ENCODE results near the gene PMEPA1.

PMEPA1 gene

DNA sequence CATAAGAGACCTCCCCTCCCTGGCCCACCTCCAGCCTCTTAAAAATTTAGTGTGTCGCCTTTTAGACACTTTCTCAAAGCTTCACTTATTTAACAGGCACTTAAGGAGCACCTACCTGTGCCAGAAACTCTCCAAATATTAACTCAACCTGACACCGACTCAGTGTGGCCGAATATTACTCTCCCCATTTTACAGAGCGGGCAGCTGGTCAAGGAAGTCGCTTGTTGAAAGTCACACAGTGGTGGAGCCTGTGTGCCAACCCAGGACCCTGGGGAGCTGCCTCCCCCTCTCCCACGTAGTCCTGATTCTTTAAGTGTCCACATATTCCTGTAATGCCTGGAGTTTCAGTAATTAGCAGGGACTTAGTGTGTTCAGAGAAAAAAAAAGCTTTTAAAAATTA, 1.0 kb upstream of the PMEPA1 start:
- DNase-seq = no peak

GRCh38 chr20:57708694-57709673, 831 bp downstream of the PMEPA1 start:
- DNase-seq = peak; percentile 31

DNA sequence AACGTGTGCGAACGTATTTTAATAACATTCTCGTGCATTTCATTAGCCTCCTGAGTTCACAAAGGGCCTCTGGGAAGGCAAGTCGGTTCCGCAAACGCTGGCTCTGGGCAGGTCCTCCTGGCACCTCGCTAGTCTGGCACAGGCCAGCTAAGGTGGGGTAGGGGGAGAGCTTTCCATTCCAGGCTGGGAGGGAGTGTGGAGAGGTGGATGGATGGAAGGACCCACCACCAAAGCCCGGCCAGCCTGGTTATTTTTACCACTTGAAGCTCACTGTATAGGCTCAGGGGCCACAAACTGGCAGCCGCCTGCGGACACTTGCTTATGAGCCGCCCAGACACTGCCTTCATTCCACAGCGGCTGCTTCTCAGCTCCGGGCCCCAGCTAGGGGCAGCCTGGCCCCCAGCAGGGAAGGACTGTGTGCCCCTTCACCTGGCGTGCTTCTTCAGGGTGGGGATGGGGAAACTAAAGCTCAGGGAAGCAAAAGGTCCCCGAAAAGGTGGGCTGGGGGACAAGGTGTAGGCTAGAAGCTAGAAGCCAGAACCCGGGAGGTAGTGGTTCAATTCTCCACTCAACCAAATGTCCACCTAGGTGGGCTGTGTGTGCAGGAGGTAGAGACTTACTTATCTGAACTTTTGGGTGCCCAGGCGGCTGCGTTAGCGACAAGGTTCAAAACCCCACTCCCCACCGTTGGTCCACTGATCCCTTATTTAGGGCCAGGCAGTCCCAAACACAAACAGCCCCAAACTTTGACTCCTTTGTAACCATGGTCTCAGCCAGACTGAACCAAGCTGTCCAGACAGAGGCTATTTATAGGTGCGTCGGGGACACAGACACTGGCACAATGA, 1.7 kb downstream of the PMEPA1 start:
- no peak for DNase-seq

- DNase-seq = no peak
These were observed 2.5 kb downstream of the PMEPA1 start for GRCh38 chr20:57707320-57707719.

- no peak for DNase-seq
These were observed 4.5 kb downstream of the PMEPA1 start for GRCh38 chr20:57705127-57705899.

GRCh38 chr20:57704245-57704644, 5.6 kb downstream of the PMEPA1 start:
- DNase-seq = no peak

GRCh38 chr20:57703013-57703412, 6.8 kb downstream of the PMEPA1 start:
- DNase-seq = no peak

DNA sequence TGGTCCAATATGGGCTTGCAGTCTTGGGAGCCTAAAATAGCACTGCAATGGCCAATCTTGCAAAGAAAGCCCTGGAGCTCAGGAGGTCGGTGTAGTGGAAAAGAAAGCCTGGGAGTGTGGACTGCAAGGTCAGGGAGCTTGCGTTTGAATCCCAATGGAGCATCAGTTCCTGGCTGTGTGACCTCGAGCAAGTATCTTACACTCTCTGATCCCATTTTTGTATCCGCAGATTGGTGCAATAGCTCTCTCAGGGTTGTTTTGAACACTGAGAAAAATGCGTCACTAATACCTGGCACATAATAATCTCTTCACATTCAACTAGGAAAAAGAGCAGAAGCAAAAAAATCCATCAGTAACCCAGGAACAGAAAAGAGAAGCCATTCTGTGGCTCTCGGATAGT, 7.3 kb downstream of the PMEPA1 start:
- DNase-seq = no peak

DNA sequence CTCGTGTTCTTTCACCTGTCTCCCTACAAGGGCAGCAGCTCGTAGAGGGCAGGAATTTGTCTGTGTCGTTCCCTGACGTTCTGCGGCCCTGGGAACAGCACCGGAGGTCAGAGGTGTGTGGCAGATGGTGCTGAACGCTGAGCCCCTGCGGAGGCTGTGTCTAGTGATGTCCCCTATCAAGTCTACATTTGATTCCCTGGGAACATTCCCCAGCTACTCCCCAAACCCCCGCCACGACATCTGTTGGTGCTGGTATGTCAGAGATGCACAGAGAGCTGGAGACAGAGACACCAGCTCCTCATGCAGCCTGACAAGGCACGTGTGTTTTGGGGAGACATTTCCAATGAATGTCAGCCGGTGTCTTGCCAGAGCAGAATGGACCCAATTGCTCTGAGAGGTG, 7.7 kb downstream of the PMEPA1 start:
- DNase-seq = no peak

DNA sequence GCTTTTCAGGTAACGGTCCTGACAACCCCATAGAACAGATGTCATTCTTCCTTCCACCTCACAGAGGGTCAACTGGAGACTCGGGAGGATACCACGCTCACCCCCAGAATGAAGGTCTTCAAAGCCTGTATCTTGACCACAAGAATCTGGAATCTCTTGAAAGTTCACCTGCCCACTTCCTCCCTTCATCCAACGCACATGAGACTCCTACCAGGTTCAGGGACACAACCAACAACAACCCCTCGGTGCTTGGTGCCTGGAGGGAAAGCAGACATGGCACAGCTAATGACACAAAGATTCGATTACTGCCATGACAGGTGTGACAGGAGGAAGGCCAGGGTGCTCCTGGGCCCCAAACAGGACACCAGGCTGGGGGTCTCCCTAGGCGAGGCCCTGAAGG, 8.2 kb downstream of the PMEPA1 start:
- no peak for DNase-seq

DNA sequence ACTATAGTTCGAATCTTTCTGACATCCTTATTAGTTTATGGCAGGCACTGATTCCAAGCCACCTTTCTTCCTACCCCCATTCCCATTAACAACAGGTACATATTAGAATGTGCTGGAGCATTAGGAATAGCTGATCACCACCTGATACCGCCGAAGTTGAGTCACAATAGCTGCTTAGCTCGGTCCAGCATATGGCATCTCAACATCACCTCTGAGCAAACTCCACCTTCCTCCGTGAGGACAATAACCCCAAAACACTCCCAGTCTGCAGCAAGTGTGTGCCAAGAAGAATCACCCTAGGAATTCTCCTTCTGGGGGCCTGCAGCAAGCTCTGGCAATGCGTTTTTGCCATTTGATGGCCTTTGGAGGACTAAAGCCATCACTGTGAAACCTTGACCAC, 8.7 kb downstream of the PMEPA1 start:
- DNase-seq = no peak

DNA sequence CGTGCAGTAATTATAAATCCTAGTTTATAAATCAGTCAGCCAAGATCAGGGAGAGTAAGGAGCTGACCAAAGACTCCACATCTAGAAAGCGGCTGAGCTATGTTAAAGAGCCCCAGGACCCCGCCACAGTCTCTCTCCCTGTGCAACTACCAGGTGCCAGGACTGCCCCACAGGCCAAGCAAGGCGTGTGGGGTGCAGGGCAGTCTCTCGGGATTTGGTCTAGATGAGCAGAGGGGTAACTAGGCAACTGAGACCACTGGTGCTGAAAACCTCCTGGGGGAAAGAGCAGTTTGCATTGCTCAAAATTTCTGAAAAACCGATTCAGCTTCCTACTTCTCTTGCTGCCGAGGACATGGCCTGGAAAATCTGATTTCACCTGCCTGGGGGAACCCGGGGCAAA, 10.4 kb downstream of the PMEPA1 start:
- DNase-seq = no peak

DNA sequence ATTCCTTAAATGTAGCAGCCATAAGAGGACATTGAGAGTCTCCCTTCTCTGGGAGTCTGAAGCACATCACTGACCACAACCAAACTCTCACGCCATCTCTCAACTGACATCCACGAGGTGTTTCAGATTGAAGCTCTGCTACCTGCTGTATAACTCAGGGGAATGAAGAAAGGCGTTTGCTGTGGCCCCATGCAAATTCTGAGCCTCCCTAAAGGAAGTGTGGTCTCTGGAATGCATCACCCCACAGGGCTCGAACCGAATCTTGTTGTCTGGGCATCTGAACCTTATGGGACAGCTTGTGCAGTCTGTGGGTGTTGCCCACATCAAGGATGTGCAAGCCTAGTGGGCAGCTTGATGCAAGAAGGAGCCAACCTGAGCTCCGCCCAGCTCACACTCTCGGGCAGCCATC, 10.9 kb downstream of the PMEPA1 start:
- no peak for DNase-seq

DNA sequence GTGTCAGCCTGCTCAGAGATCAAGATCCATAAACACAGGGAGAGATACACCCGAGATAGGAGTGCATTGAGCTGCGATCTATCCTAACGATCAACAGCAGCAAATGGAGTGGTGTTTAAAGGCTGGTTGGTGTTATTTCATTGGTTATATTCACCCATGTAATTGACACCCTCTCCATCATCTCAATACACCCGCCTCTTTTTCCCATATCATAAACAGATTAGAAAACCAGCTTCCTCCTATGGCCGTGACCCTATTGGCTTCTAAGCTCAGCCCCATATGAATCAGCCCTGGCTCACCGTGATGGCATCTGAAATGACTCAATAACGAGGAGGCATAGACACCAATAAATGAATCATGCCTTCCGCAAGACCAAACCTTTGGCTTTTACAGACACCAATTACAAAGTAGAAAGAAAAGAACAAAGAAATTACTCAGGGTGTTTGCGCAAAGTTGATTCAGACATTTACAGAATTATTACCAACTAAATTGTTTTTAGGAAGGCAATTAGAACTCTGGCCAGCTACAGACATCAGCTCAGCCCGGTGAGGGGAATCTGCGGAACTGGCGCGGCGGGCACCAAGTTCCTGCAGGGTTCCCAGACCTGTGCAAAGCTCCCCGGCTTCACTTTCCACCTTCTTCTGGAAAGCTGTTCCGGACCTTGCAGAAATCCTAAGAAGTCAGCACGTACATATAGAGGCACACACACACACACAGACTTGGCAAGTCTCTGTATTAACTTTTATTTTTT, 11.5 kb downstream of the PMEPA1 start:
- no peak for DNase-seq

DNA sequence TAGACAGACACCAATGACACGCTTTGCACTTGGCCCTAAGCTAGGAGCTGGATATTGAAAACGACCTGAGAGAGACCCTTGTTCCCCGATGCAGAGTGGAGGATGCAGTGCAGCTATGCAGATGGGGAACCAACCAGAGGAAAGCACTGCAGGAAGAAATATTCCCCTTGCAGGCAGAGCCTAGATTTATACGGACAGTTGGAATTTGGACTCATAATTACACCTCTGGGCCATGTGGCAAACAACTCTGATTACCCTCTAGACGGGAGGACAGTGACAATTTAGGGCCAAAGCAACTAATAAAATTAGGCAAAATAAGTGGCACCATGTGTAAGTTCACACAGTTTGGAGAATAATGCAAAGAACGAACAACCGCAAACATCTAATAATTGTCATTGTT, 12.3 kb downstream of the PMEPA1 start:
- DNase-seq = no peak

DNA sequence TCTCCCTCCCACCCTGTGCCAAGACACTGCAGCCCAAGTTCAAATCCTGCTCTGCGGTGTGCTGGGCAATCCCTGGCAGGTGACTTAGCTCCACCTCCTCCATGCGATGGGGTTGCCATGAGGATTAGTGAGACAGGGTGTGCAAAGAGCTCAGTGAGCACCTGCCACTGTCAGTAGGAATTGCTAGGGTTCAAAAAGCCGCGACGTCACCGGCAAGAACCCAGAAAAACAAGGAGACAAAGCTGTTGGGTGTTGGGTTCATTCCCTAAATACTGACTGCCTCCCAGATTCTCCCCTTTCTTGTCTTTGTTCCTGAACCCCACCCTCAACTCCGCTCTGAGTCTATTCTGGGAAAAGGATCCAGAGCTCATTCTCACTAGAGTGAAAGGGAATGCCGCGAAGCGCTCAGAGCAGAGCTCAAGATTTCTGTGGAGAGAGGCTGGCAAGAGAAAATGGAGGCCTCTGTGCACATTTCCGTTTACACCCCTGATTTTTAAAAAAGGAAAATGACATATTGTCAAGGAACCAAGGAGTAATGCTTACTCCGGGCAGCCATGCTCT, 13.3 kb downstream of the PMEPA1 start:
- DNase-seq = no peak

DNA sequence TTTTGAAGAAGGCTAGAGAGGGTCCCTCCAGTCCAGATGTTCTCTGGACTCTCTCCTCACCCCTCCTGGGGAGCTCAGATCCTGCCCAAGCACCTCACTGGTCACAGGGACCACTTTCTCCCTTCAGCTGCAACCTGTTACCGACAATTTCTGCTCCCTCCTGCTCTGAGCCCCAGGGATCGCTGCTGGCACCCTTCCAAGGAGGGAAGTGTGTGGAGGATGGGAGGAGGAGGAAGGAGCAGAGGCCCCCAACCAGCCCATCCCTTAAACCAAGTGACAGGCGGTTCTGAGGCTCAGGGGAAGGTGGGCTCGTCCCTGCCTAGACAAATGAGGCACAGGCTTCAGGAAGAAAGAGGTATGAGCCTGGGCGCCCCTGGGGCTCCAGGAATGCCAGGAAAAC, 13.9 kb downstream of the PMEPA1 start:
- DNase-seq = no peak

DNA sequence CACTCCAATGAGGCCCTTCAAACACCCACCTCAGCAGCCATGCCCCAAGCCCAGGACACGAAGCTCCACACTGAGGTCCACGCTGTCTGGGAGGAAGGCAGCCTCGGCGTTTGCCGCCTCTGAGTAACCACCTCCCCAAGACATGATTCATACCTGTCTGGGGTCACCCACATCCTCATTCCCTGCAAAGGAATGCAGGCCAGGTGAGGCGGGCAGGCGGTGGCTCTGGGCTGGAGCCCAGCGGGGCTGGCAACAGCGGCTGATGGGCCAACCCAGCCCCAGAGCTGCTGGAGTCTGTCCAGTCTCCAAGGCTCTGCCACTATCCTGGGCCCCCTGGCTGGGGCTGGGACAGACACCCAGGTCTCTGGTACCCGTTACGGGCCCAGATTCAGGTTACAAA, 14.8 kb downstream of the PMEPA1 start:
- DNase-seq = no peak

DNA sequence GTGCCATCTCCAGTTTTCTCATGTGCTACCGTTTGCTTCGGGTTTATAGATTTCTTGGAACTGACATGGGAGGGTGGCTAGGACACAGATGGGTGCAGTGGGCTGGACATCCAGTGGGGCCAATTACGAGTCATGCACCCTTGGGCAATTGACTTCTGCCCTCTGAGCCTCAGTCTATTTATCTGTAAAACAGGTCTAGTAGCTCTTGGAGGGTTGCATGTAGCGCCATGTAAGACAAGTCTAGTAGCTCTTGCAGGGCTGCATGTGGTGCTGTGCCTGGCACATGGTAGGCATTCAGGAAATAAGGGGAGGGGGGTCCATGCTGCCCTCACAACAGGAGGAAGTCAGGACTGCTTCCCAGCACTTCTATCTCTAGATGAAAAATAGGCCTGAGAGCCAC, 15.3 kb downstream of the PMEPA1 start:
- DNase-seq = no peak

- DNase-seq = no peak
These were observed 16.0 kb downstream of the PMEPA1 start for GRCh38 chr20:57693670-57694329.

- peak; percentile 21 for DNase-seq
These were observed 16.7 kb downstream of the PMEPA1 start for GRCh38 chr20:57693002-57693582.

Measured in NCI-H526 treated with DMSO at 0.1 percent for 48 hours (cell line).